HEK293 (cell line): ENCODE data around the gene CBFA2T2.

Experiments
- CTCF ChIA-PET: fragments of 350-600 bp; formaldehyde crosslinking; extraction: SDS; loops from one replicate; lab custom pipeline; 2021; ENCODE audit warnings: antibody characterized with exemption; lab: Yijun Ruan, JAX
- POLR2A ChIA-PET: fragments of 300-600 bp; formaldehyde crosslinking; extraction: SDS; loops from one replicate; lab custom pipeline; 2020; ENCODE audit warnings: antibody characterized with exemption, inconsistent platforms; lab: Yijun Ruan, JAX
- H3K27ac ChIP-seq: fragments of 200-500 bp; sonication (Bioruptor generic); 2 replicates; pipeline ENCODE4 v1.5.1; 2014; ENCODE audit warnings: low read depth, low read length, control low read depth, inconsistent platforms; ENCODE audit errors: extremely low read depth
- H3K36me3 ChIP-seq, 2 experiments: fragments of 200-500 bp in 1 of 2; sonication (Bioruptor generic) in 1 of 2; 1 replicate in 1 of 2; 2 replicates in 1 of 2; pipeline ENCODE4 v1.5.1; 2014 to 2017; ENCODE audit warnings: inconsistent platforms in 2 of 2, low read length in 2 of 2; ENCODE audit not compliant: control insufficient read depth in 2 of 2, insufficient read depth in 1 of 2
- H3K4me1 ChIP-seq: fragments of 200-500 bp; sonication (Bioruptor generic); 2 replicates; pipeline ENCODE4 v1.5.1; 2014; ENCODE audit warnings: mild to moderate bottlenecking, low read length, inconsistent platforms; ENCODE audit not compliant: control insufficient read depth, insufficient read depth
- H3K4me3 ChIP-seq: 2 replicates; pipeline ENCODE4 v1.5.1; 2011; ENCODE audit warnings: low read depth, mild to moderate bottlenecking, control low read depth, low read length, moderate library complexity
- H3K9me3 ChIP-seq: fragments of 200-500 bp; sonication (Bioruptor generic); 2 replicates; pipeline ENCODE4 v1.5.1; 2014; ENCODE audit warnings: low read depth, low read length, inconsistent platforms; ENCODE audit not compliant: control insufficient read depth, insufficient read depth
- EGR2 ChIP-seq: fragments of 450-650 bp; formaldehyde crosslinking; IDR thresholded peaks from 2 replicates; pipeline ENCODE4 v1.5.1; 2016; ENCODE audit warnings: low read depth, missing biosample characterization, missing genetic modification characterization
- FEZF1 ChIP-seq: fragments of 450-650 bp; formaldehyde crosslinking; IDR thresholded peaks from 2 replicates; pipeline ENCODE4 v1.5.1; 2016; ENCODE audit warnings: missing biosample characterization, missing genetic modification characterization
- PRDM1 ChIP-seq: fragments of 450-650 bp; formaldehyde crosslinking; IDR thresholded peaks from 2 replicates; pipeline ENCODE4; 2016; ENCODE audit warnings: missing biosample characterization, missing genetic modification characterization
- TRIM28 ChIP-seq: IDR thresholded peaks from 2 replicates; pipeline ENCODE4 v1.6.1; 2011; ENCODE audit warnings: low read length, control low read depth, borderline replicate concordance
- ZFHX2 ChIP-seq: fragments of 450-650 bp; formaldehyde crosslinking; conservative IDR thresholded peaks from 2 replicates; pipeline ENCODE4 v1.5.1; 2016; ENCODE audit warnings: missing biosample characterization, missing genetic modification characterization
- ZNF132 ChIP-seq: fragments of 450-650 bp; formaldehyde crosslinking; IDR thresholded peaks from 2 replicates; pipeline ENCODE4 v1.5.1; 2017; ENCODE audit warnings: missing biosample characterization, missing genetic modification characterization, borderline replicate concordance
- ZNF19 ChIP-seq: fragments of 450-650 bp; formaldehyde crosslinking; IDR thresholded peaks from 2 replicates; pipeline ENCODE4; 2016; ENCODE audit warnings: missing biosample characterization, missing genetic modification characterization, low read depth
- ZNF302 ChIP-seq: fragments of 450-650 bp; formaldehyde crosslinking; IDR thresholded peaks from 2 replicates; pipeline ENCODE4 v1.5.1; 2016; ENCODE audit warnings: missing biosample characterization, missing genetic modification characterization, low read depth
- ZNF311 ChIP-seq: fragments of 450-650 bp; formaldehyde crosslinking; IDR thresholded peaks from 2 replicates; pipeline ENCODE4 v1.5.1; 2017; ENCODE audit warnings: missing biosample characterization, missing genetic modification characterization, borderline replicate concordance
- ZNF398 ChIP-seq: fragments of 450-650 bp; formaldehyde crosslinking; IDR thresholded peaks from 2 replicates; pipeline ENCODE4 v1.5.1; 2017; ENCODE audit warnings: missing biosample characterization, missing genetic modification characterization
- ZNF514 ChIP-seq: fragments of 450-650 bp; formaldehyde crosslinking; IDR thresholded peaks from 2 replicates; pipeline ENCODE4 v1.5.1; 2016; ENCODE audit warnings: missing biosample characterization, missing genetic modification characterization
- ZNF610 ChIP-seq: fragments of 450-650 bp; formaldehyde crosslinking; IDR thresholded peaks from 2 replicates; pipeline ENCODE4 v1.5.1; 2016; ENCODE audit warnings: missing biosample characterization, missing genetic modification characterization, borderline replicate concordance
- ZXDB ChIP-seq: fragments of 450-650 bp; formaldehyde crosslinking; IDR thresholded peaks from 2 replicates; pipeline ENCODE4 v1.5.1; 2016; ENCODE audit warnings: missing biosample characterization, missing genetic modification characterization
- TF ChIP-seq, protein P1 (sequence below): fragments of 450-650 bp; formaldehyde crosslinking; IDR thresholded peaks from 2 replicates; pipeline ENCODE4 v1.5.1; 2017; ENCODE audit warnings: missing biosample characterization, missing genetic modification characterization
- TF ChIP-seq, protein P2 (sequence below): fragments of 450-650 bp; formaldehyde crosslinking; IDR thresholded peaks from 2 replicates; pipeline ENCODE4 v1.5.1; 2016; ENCODE audit warnings: missing biosample characterization, missing genetic modification characterization

The CBFA2T2 gene

GRCh38 chr20:33524261-33524660 lies 34.4 kb downstream of the CBFA2T2 start (continued):
- TF ChIP-seq ZXDB (tag by site-specific recombination) (0 out of 2 replicates have a peak, but pooled peaks have one; percentile 15), FEZF1 (tag by site-specific recombination) (no peak)
- TF ChIP-seq, protein P1, sequence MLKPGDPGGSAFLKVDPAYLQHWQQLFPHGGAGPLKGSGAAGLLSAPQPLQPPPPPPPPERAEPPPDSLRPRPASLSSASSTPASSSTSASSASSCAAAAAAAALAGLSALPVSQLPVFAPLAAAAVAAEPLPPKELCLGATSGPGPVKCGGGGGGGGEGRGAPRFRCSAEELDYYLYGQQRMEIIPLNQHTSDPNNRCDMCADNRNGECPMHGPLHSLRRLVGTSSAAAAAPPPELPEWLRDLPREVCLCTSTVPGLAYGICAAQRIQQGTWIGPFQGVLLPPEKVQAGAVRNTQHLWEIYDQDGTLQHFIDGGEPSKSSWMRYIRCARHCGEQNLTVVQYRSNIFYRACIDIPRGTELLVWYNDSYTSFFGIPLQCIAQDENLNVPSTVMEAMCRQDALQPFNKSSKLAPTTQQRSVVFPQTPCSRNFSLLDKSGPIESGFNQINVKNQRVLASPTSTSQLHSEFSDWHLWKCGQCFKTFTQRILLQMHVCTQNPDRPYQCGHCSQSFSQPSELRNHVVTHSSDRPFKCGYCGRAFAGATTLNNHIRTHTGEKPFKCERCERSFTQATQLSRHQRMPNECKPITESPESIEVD (tag by site-specific recombination), result peak; percentile 47; the same call in 1 of the 2 replicates

DNA sequence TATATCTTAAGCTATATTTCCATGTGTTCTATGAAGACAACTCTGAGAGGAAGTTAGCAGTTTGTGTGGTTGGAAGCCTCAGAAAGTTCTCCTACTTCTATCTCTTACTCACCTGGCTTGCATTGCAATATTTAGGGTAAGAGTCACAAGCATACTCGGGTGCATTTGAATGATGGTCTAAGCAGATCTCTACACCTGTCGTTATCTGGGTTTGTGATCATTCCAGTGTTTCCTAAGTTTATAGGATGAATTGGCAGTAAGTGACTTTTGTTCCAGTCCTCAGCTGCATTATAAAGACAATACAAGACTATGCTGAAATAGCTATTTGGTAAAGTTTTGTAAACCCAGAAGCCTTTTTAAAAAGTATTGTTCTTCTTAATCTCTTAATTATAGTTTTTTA lies 36.9 kb downstream of the CBFA2T2 start:
- TF ChIP-seq ZNF398 (no peak), ZNF19 (no peak), ZNF311 (no peak), ZNF610 (tag by site-specific recombination) (no peak), ZNF302 (no peak)
- no peak overlapping the region for H3K4me3 ChIP-seq
- H3K36me3 ChIP-seq, result peaks cover 0 to 3% of the 10 kb centered on the region in 2 experiments; a peak in 2 of 3 replicates
- H3K9me3 ChIP-seq, result no peaks in the 10 kb centered on the region
- CTCF ChIA-PET, result interaction anchor here (1.0 kb wide), 1 partner anchor 69 kb away, joined by 3 read pairs; no protein-coding TSS in a partner anchor
- no peak overlapping the region for H3K27ac ChIP-seq
- peaks cover 9% of the 10 kb centered on the region for H3K4me1 ChIP-seq
- POLR2A ChIA-PET, result no interaction called here

- POLR2A ChIA-PET, result interaction anchor here (1.2 kb wide), 1 partner anchor 42 kb away, joined by 3 read pairs; the partner anchor contains the start of gene CBFA2T2
- TF ChIP-seq TRIM28, result 0 out of 2 replicates have a peak, but pooled peaks have one; percentile 11
- TF ChIP-seq EGR2, result peak; percentile 46; the same call in 1 of the 2 replicates
- no peak for TF ChIP-seq ZNF514 (tag by site-specific recombination)
- TF ChIP-seq ZFHX2, result peak; percentile 62
- TF ChIP-seq, protein P2, sequence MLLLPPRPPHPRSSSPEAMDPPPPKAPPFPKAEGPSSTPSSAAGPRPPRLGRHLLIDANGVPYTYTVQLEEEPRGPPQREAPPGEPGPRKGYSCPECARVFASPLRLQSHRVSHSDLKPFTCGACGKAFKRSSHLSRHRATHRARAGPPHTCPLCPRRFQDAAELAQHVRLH (tag by site-specific recombination), result no peak
- H3K36me3 ChIP-seq, result no peaks in the 10 kb centered on the region; a peak in 1 of 3 replicates
- H3K27ac ChIP-seq, result no peak overlapping the region
- no peaks in the 10 kb centered on the region for H3K4me1 ChIP-seq
- no peaks in the 10 kb centered on the region for H3K9me3 ChIP-seq
- CTCF ChIA-PET, result no interaction called here
- H3K4me3 ChIP-seq, result no peak overlapping the region
Observed at GRCh38 chr20:33531047-33531877, 41.4 kb downstream of the CBFA2T2 start.

DNA sequence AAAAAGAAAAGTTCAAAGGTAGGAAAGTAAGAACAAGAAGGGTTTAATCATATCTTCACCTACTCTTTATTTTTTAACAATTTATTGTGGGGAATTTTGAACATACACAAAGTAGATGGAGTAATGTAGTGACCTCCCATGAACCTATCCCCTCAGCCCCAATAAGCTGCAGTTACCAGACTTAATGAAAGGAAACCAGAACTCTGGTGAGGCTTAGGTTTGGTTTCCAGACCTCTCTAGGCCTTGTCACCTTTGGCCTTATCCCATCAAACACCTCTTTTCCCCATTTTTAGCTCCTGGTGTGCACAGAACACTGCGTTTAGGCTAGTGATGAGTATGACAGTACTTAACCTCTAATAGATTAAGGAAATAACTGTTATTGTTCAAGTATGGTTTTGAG lies 42.0 kb downstream of the CBFA2T2 start:
- ChIA-PET POLR2A (interaction anchor here (0.7 to 1.2 kb wide), 2 partner anchors 42 to 110 kb away, joined by 3 read pairs; partner anchors contain the start of gene CBFA2T2), CTCF (no interaction called here)
- Histone ChIP-seq H3K4me3 (no peak overlapping the region), H3K9me3 (no peaks in the 10 kb centered on the region), H3K36me3 (no peaks in the 10 kb centered on the region; a peak in 1 of 3 replicates), H3K4me1 (no peaks in the 10 kb centered on the region), H3K27ac (no peak overlapping the region)
- TF ChIP-seq TRIM28 (0 out of 2 replicates have a peak, but pooled peaks have one; percentile 6), ZNF132 (tag by site-specific recombination) (no peak), PRDM1 (tag by site-specific recombination) (0 out of 2 replicates have a peak, but pooled peaks have one; percentile 19)
